DOHH2 (cell line): ENCODE results near the gene TTC27.

ENCODE experiments used
- CTCF ChIP-seq: fragments of 200-600 bp; sonication (generic); IDR thresholded peaks from one replicate; pipeline ENCODE4 v1.5.1; 2014; ENCODE audit warnings: antibody characterized with exemption, mild to moderate bottlenecking, low read depth, low read length; ENCODE audit not compliant: poor library complexity, severe bottlenecking
- EZH2phosphoT487 ChIP-seq: fragments of 200-600 bp; sonication (generic); IDR thresholded peaks from 2 replicates; pipeline ENCODE4 v1.6.1; 2017; ENCODE audit warnings: borderline replicate concordance, mild to moderate bottlenecking, antibody characterized with exemption, low read length, moderate library complexity, mixed read lengths

- no peak for TF ChIP-seq CTCF
- no peak for TF ChIP-seq EZH2phosphoT487
These were observed 140.7 kb downstream of the TTC27 start for GRCh38 chr2:32768387-32769174.
